H1 (cell line): ENCODE results near the gene ART4. TPM values are rescaled to one million over a fixed set of nuclear protein-coding genes. Genes with fewer than 3 reads are reported as not detected.

Source experiments
- CBX8 ChIP-seq: fragments of 300-800, 300-1000 bp; sonication (generic); IDR thresholded peaks from 2 replicates; pipeline ENCODE4 v1.7.1; 2016; ENCODE audit warnings: low read depth, low read length, borderline replicate concordance
- GABPA ChIP-seq: IDR thresholded peaks from 2 replicates; pipeline ENCODE4 v1.6.1; 2011; ENCODE audit warnings: mild to moderate bottlenecking, low read length, moderate library complexity, borderline replicate concordance; ENCODE audit not compliant: insufficient read depth
- MAFK ChIP-seq: IDR thresholded peaks from 2 replicates; pipeline ENCODE4 v1.6.1; 2012; ENCODE audit warnings: low read depth, mild to moderate bottlenecking, improper control_type of control experiment, low read length
- PHF8 ChIP-seq: fragments of 200-600 bp; sonication (generic); conservative IDR thresholded peaks from 2 replicates; pipeline ENCODE4 v1.7.1; 2012; ENCODE audit warnings: low read depth, mild to moderate bottlenecking, inconsistent platforms, low read length, moderate library complexity
- RNF2 ChIP-seq: fragments of 200-900, 300-1000 bp; sonication (generic); IDR thresholded peaks from 2 replicates; pipeline ENCODE4 v1.7.1; 2016; ENCODE audit warnings: borderline replicate concordance, low read depth, mild to moderate bottlenecking, antibody characterized with exemption, low read length; ENCODE audit not compliant: poor library complexity, severe bottlenecking; ENCODE audit errors: missing control alignments
- SIRT6 ChIP-seq: IDR thresholded peaks from one replicate; pipeline ENCODE4 v1.7.1; 2012; ENCODE audit warnings: low read length, inconsistent platforms
- TCF12 ChIP-seq: IDR thresholded peaks from 2 replicates; pipeline ENCODE4 v1.6.1; 2011; ENCODE audit warnings: low read depth, mild to moderate bottlenecking, low read length
- ZNF274 ChIP-seq: IDR thresholded peaks from 2 replicates; pipeline ENCODE4 v1.7.0; 2012; ENCODE audit warnings: low read length, borderline replicate concordance; ENCODE audit errors: extremely low read depth
- polyA plus RNA-seq, 7 experiments: library from polyadenylated mRNA; depleted of rRNA in 3 of 7; stranded (reverse) in 5 of 7; unstranded in 2 of 7; fragments of >200 nt in 5 of 7; fragments of 200-250 nt in 2 of 7; gene quantifications; 1 replicate in 5 of 7; 2 replicates in 1 of 7; 4 replicates in 1 of 7; pipeline versions ENCODE4 v1.2.1 to v1.2.3, GENCODE V29; 2011 to 2013; ENCODE audit warnings: missing spikeins in 2 of 7, mixed read lengths in 2 of 7
- total RNA-seq: library from RNA; stranded (reverse); fragmentation: NEBNext Ultra II Directional; extraction: Animal tissue kit (Norgen Biotek cat#: 25700); gene quantifications from 2 replicates; pipeline ENCODE4 v1.2.1, GENCODE V29; 2021

ART4 gene
- total and polyA plus RNA-seq, 2 of the 8 experiments (the other 6 are each of a cell fraction or from before 2014, with no cell fraction given): not detected

DNA sequence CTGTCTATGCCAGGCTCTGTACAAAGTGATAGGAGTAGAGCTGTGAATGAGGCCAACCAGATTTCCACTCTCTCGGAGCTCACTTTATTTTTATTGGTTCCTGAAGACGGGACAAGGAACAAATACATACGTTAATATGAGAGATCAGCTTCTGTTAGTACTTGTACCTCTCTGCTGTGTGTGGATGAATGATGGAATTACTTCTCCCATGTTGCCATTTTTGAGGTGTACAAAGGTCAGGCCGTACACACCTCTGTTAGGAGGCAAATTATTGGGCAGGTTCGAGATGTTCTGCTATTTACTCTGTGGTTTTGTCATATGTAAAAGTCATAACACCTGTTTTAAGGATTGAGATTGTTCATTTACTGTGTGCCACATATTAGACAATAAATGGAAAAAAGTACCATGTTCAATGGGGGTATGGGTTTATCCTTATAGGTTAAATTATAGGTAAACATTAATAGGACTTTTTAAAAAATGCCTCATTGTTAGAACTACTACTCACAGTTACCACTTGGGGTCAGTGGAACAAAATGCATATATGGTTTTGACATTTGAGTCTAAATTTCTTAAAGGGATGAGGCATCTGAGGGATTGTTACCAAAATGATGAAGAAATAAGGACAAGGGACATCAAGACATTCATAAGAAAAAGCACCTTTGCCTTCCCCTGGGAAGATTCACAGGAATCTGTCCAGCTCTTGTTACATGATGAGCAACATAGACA, 66.9 kb downstream of the ART4 start (continued):
- TF ChIP-seq TCF12: no peak
- TF ChIP-seq SIRT6: no peak
- no peak for TF ChIP-seq ZNF274
- TF ChIP-seq RNF2: no peak
- TF ChIP-seq MAFK: no peak
- TF ChIP-seq CBX8: no peak
- no peak for TF ChIP-seq PHF8
- no peak for TF ChIP-seq GABPA
